B cell (primary cell): Measurements from ENCODE around the gene TAMALIN. TPM values are rescaled to one million over a fixed set of nuclear protein-coding genes. Genes with fewer than 3 reads are reported as not detected.
"Not testable (repeated sequence)": the region's sequence is repeated elsewhere in the genome, so short reads cannot be mapped to it uniquely, and the experiment has no call there.

Experiments used
- ATAC-seq: fragments of 200-7000 bp; cut with Tn5 transposase; one replicate; pipeline ENCODE4 v1.10.0; 2021; ENCODE audit warnings: low read depth, mild to moderate bottlenecking, moderate number of reproducible peaks, moderate library complexity
- CTCF ChIA-PET: fragments of 350-600 bp; sonication (Branson Sonifier 250); formaldehyde crosslinking; loops from one replicate; lab custom pipeline; 2021; ENCODE audit warnings: antibody characterized with exemption, inconsistent platforms; lab: Charles Lee
- POLR2A ChIA-PET: fragments of 350-600 bp; sonication (Branson Sonifier 250); formaldehyde crosslinking; loops from one replicate; lab custom pipeline; 2021; ENCODE audit warnings: antibody characterized with exemption; lab: Charles Lee
- DNase-seq: peaks from one replicate; pipeline ENCODE4 v3.0.0; 2013
- H2AFZ ChIP-seq: 2 replicates; pipeline ENCODE4 v1.6.1; 2012; ENCODE audit warnings: mild to moderate bottlenecking, low read depth, low read length; ENCODE audit not compliant: insufficient read depth, poor library complexity, severe bottlenecking
- H3K27ac ChIP-seq, 2 donors: 1 replicate in 1 of 2; 2 replicates in 1 of 2; pipeline ENCODE4 v1.5.1; 2012 to 2013; ENCODE audit warnings: low read length in 2 of 2, mild to moderate bottlenecking in 2 of 2, moderate library complexity in 1 of 2
- H3K27me3 ChIP-seq, 4 experiments: fragments of 200-600 bp in 1 of 4; sonication (generic) in 1 of 4; replicated peaks in 1 of 4; 1 replicate in 2 of 4; 2 replicates in 2 of 4; pipeline versions ENCODE4 v1.6.1 to v1.7.0; 2013 to 2016; ENCODE audit warnings: low read length in 3 of 4, mild to moderate bottlenecking in 2 of 4, mixed read lengths in 1 of 4, moderate library complexity in 1 of 4; ENCODE audit not compliant: insufficient read depth in 4 of 4, control insufficient read depth in 3 of 4; ENCODE audit errors: control extremely low read depth in 1 of 4
- H3K36me3 ChIP-seq, 2 experiments: replicated peaks in 1 of 2; 1 replicate in 1 of 2; 2 replicates in 1 of 2; pipeline versions ENCODE4 v1.6.1 to v1.7.1; 2013; ENCODE audit warnings: low read length in 1 of 2; ENCODE audit not compliant: insufficient read depth in 2 of 2, control insufficient read depth in 1 of 2; ENCODE audit errors: control extremely low read depth in 1 of 2, extremely low read depth in 1 of 2
- H3K4me1 ChIP-seq, 2 donors: fragments of 200-600 bp in 1 of 2; sonication (generic) in 1 of 2; 1 replicate in 1 of 2; 2 replicates in 1 of 2; pipeline versions ENCODE4 v1.5.1 to v1.6.1; 2013 to 2017; ENCODE audit warnings: low read length in 2 of 2; ENCODE audit not compliant: control insufficient read depth in 2 of 2, insufficient read depth in 2 of 2
- H3K4me2 ChIP-seq: replicated peaks from 2 replicates; pipeline ENCODE3; 2012; ENCODE audit warnings: mild to moderate bottlenecking, low read depth, low read length; ENCODE audit not compliant: poor library complexity, severe bottlenecking
- H3K4me3 ChIP-seq, 5 experiments: fragments of 200-600 bp in 1 of 5; sonication (generic) in 1 of 5; 1 replicate in 3 of 5; 2 replicates in 2 of 5; pipeline versions ENCODE4 v1.5.1 to v1.7.0; 2011 to 2016; ENCODE audit warnings: low read length in 4 of 5, mild to moderate bottlenecking in 4 of 5, low read depth in 2 of 5, control low read depth in 1 of 5, moderate library complexity in 1 of 5; ENCODE audit not compliant: insufficient read depth in 1 of 5; ENCODE audit errors: control extremely low read depth in 1 of 5, extremely low read depth in 1 of 5
- H3K79me2 ChIP-seq: fragments of 200-600 bp; sonication (generic); one replicate; pipeline ENCODE4 v1.6.0; 2016; ENCODE audit warnings: low read length; ENCODE audit not compliant: control insufficient read depth, insufficient read depth
- H3K9ac ChIP-seq: fragments of 200-600 bp; sonication (generic); 2 replicates; pipeline ENCODE4 v1.6.1; 2017; ENCODE audit warnings: mild to moderate bottlenecking, low read length, moderate library complexity
- H3K9me3 ChIP-seq, 3 donors: one replicate each; pipeline versions ENCODE4 v1.6.1 to v1.7.1; 2013; ENCODE audit warnings: low read length in 2 of 3; ENCODE audit not compliant: control insufficient read depth in 2 of 3, insufficient read depth in 1 of 3; ENCODE audit errors: control extremely low read depth in 1 of 3
- H4K20me1 ChIP-seq: 2 replicates; pipeline ENCODE4 v1.6.0; 2012; ENCODE audit warnings: mild to moderate bottlenecking, low read length; ENCODE audit not compliant: insufficient read depth, control insufficient read depth, poor library complexity, severe bottlenecking
- H3K27ac Mint-ChIP-seq: one replicate; pipeline ENCODE4 v1.8.0; 2021; ENCODE audit warnings: mixed read lengths
- H3K27me3 Mint-ChIP-seq: one replicate; pipeline ENCODE4 v1.8.0; 2021; ENCODE audit warnings: mixed read lengths
- H3K4me1 Mint-ChIP-seq: one replicate; pipeline ENCODE4 v1.8.0; 2021; ENCODE audit warnings: mixed read lengths
- H3K4me3 Mint-ChIP-seq: one replicate; pipeline ENCODE4 v1.8.0; 2021; ENCODE audit warnings: mixed read lengths
- H3K9me3 Mint-ChIP-seq: one replicate; pipeline ENCODE4 v1.8.0; 2022; ENCODE audit warnings: mixed read lengths; ENCODE audit not compliant: insufficient read depth
- CTCF ChIP-seq: fragments of 200-600 bp; IDR thresholded peaks from one replicate; pipeline ENCODE4 v1.8.0; 2022; ENCODE audit warnings: antibody characterized with exemption, mild to moderate bottlenecking
- EZH2 ChIP-seq: IDR thresholded peaks from 2 replicates; pipeline ENCODE4 v1.6.1; 2012; ENCODE audit warnings: borderline replicate concordance, low read depth, mild to moderate bottlenecking, moderate library complexity, low read length; ENCODE audit not compliant: insufficient read depth, poor library complexity, severe bottlenecking
- WGBS: methylation state at CpG from one replicate; pipeline ENCODE4 v1.1.5; 2013; ENCODE audit warnings: missing lambda C conversion rate; ENCODE audit not compliant: insufficient coverage; 5-methylcytosine and 5-hydroxymethylcytosine counted together
- intact Hi-C: fragments of 100-400 bp; cut with micrococcal nuclease; formaldehyde crosslinking; loops from one replicate; pipeline ENCODE4 v1.10.0; 2022
- polyA plus RNA-seq: library from polyadenylated mRNA; depleted of rRNA; stranded (reverse); fragments of >200 nt; gene quantifications from 2 replicates; pipeline ENCODE4 v1.2.3, GENCODE V29; 2012
- total RNA-seq, 2 donors: library from RNA; stranded (reverse); fragments of 120-200 nt in 1 of 2; gene quantifications; 1 replicate in 1 of 2; 2 replicates in 1 of 2; pipeline versions ENCODE4 v1.2.3 to v1.2.4, GENCODE V29; 2013 to 2022

The TAMALIN gene
- total and polyA plus RNA-seq, 2 donors (not counting 1 experiment from before 2014, with no cell fraction given): 139 to 151 TPM

GRCh38 chr12:51976376-51977160 lies 30.2 kb upstream of the TAMALIN start:
- H3K27me3 ChIP-seq: no peaks in the 10 kb centered on the region
- ChIA-PET CTCF (interaction anchor here (0.6 to 2.1 kb wide), 10 partner anchors 8 to 153 kb away, joined by 3 to 6 read pairs (median 5); no protein-coding TSS in a partner anchor), POLR2A (no interaction called here)
- H3K9me3 ChIP-seq: no peaks in the 10 kb centered on the region
- intact Hi-C loops: no loop called here
- H3K27me3 Mint-ChIP-seq: no peaks in the 10 kb centered on the region
- no peak overlapping the region for H3K4me2 ChIP-seq
- peaks cover 33 to 37% of the 10 kb centered on the region in 2 donors for H3K4me1 ChIP-seq
- H3K4me1 Mint-ChIP-seq: peaks cover 43% of the 10 kb centered on the region
- no peak overlapping the region for H3K4me3 ChIP-seq
- ATAC-seq (no peak), DNase-seq (no peak)
- H4K20me1 ChIP-seq: no peaks in the 10 kb centered on the region
- WGBS: 100% methylated on average over 8 of the region's 10 CpGs
- H3K79me2 ChIP-seq: no peaks in the 10 kb centered on the region
- no peak for TF ChIP-seq EZH2
- TF ChIP-seq CTCF: no peak
- no peaks in the 10 kb centered on the region for H3K9me3 Mint-ChIP-seq
- H3K36me3 ChIP-seq: no peaks in the 10 kb centered on the region
- no peak overlapping the region for H2AFZ ChIP-seq
- no peak overlapping the region for H3K4me3 Mint-ChIP-seq
- no peak overlapping the region for H3K27ac Mint-ChIP-seq
- H3K9ac ChIP-seq: no peak overlapping the region
- no peak overlapping the region for H3K27ac ChIP-seq

GRCh38 chr12:51977320-51977753 lies 29.4 kb upstream of the TAMALIN start:
- no peaks in the 10 kb centered on the region for H3K36me3 ChIP-seq
- CTCF ChIA-PET: interaction anchor here (0.7 to 2.1 kb wide), 13 partner anchors 9 to 220 kb away, joined by 3 to 6 read pairs (median 5); no protein-coding TSS in a partner anchor
- Mint-ChIP-seq H3K27ac (no peak overlapping the region), H3K4me1 (peaks cover 37% of the 10 kb centered on the region), H3K9me3 (no peaks in the 10 kb centered on the region), H3K4me3 (no peak overlapping the region), H3K27me3 (no peaks in the 10 kb centered on the region)
- 92% methylated on average over 5 of the region's 8 CpGs for WGBS
- no peaks in the 10 kb centered on the region for H3K27me3 ChIP-seq
- POLR2A ChIA-PET: interaction anchor here (0.7 kb wide), 1 partner anchor 43 kb away, joined by 7 read pairs; no protein-coding TSS in a partner anchor
- TF ChIP-seq EZH2 (no peak), CTCF (no peak)
- H3K9ac ChIP-seq: no peak overlapping the region
- intact Hi-C loops: no loop called here
- no peak overlapping the region for H3K27ac ChIP-seq
- H3K79me2 ChIP-seq: no peaks in the 10 kb centered on the region
- DNase-seq (no peak), ATAC-seq (no peak)
- no peaks in the 10 kb centered on the region for H4K20me1 ChIP-seq
- H3K4me3 ChIP-seq: no peak overlapping the region
- no peaks in the 10 kb centered on the region for H3K9me3 ChIP-seq
- peaks cover 25 to 30% of the 10 kb centered on the region in 2 donors for H3K4me1 ChIP-seq
- H2AFZ ChIP-seq: no peak overlapping the region
- H3K4me2 ChIP-seq: no peak overlapping the region

GRCh38 chr12:51979306-51979705 lies 27.4 kb upstream of the TAMALIN start:
- H3K9me3 ChIP-seq, H3K9me3 Mint-ChIP-seq, H4K20me1 ChIP-seq, H3K4me3 Mint-ChIP-seq, DNase-seq, H3K79me2 ChIP-seq, H3K9ac ChIP-seq, ATAC-seq, H3K4me2 ChIP-seq, POLR2A ChIA-PET, H3K27ac ChIP-seq, H2AFZ ChIP-seq, H3K27ac Mint-ChIP-seq, H3K36me3 ChIP-seq, H3K27me3 Mint-ChIP-seq, H3K27me3 ChIP-seq, H3K4me3 ChIP-seq, intact Hi-C loops: not testable (repeated sequence)
- CTCF ChIA-PET: interaction anchor here (1.4 to 1.5 kb wide), 2 partner anchors 52 to 112 kb away, joined by 3 read pairs; no protein-coding TSS in a partner anchor
- H3K4me1 Mint-ChIP-seq: peaks cover 18% of the 10 kb centered on the region
- 91% methylated on average over 2 of the region's 5 CpGs for WGBS
- peaks cover 8 to 12% of the 10 kb centered on the region in 2 donors for H3K4me1 ChIP-seq
